HG03135 (cell line): ENCODE data around the gene NCAN.

ENCODE experiments used
- ATAC-seq: cut with Tn5 transposase; IDR thresholded peaks from one replicate; pipeline ENCODE4 v1.9.1; 2021; ENCODE audit warnings: mild to moderate bottlenecking, moderate library complexity; ENCODE audit not compliant: unreplicated experiment

NCAN gene

GRCh38 chr19:19258589-19259338 lies 47.0 kb downstream of the NCAN start:
- no peak for ATAC-seq

GRCh38 chr19:19259741-19260140 lies 48.0 kb downstream of the NCAN start:
- no peak for ATAC-seq

GRCh38 chr19:19260417-19261214 lies 48.9 kb downstream of the NCAN start:
- ATAC-seq, result no peak

- ATAC-seq, result no peak
Observed at GRCh38 chr19:19261350-19262189, 49.8 kb downstream of the NCAN start.

GRCh38 chr19:19262190-19263057 lies 50.7 kb downstream of the NCAN start:
- no peak for ATAC-seq

GRCh38 chr19:19263886-19264487 lies 52.2 kb downstream of the NCAN start:
- ATAC-seq, result no peak

- no peak for ATAC-seq
Observed at GRCh38 chr19:19267305-19267704, 55.5 kb downstream of the NCAN start.

- ATAC-seq, result no peak
Observed at GRCh38 chr19:19268453-19269385, 57.0 kb downstream of the NCAN start.

GRCh38 chr19:19269952-19270694 lies 58.4 kb downstream of the NCAN start:
- no peak for ATAC-seq

- ATAC-seq, result no peak
Observed at GRCh38 chr19:19270749-19271571, 59.2 kb downstream of the NCAN start.

GRCh38 chr19:19271828-19272599 lies 60.3 kb downstream of the NCAN start:
- no peak for ATAC-seq

GRCh38 chr19:19274146-19274545 lies 62.4 kb downstream of the NCAN start:
- no peak for ATAC-seq

GRCh38 chr19:19274716-19275565 lies 63.2 kb downstream of the NCAN start:
- ATAC-seq, result no peak

GRCh38 chr19:19276386-19276785 lies 64.6 kb downstream of the NCAN start:
- no peak for ATAC-seq

GRCh38 chr19:19276851-19277250 lies 65.1 kb downstream of the NCAN start:
- ATAC-seq, result no peak

- ATAC-seq, result no peak
Observed at GRCh38 chr19:19278315-19278714, 66.6 kb downstream of the NCAN start.
